ENCODE measurements around the gene COL25A1. TPM values are rescaled to one million over a fixed set of nuclear protein-coding genes. Genes with fewer than 3 reads are reported as not detected.

Gene COL25A1
- total and polyA plus RNA-seq, 2 experiments from 2014 or later = 0.28 to 1.9 TPM

- no peaks in the 10 kb centered on the region for H3K9me2 ChIP-seq (replicated peaks; ENCODE audit: insufficient read depth)
- H3K27me3 ChIP-seq = no peaks in the 10 kb centered on the region
- no peak for DNase-seq (ENCODE audit: low spot score)
- no peak overlapping the region for H3K27ac ChIP-seq
- H3K9me3 ChIP-seq (ENCODE audit: low read depth) = no peaks in the 10 kb centered on the region
- no peak overlapping the region for H3K4me2 ChIP-seq
- no peak overlapping the region for H2AFZ ChIP-seq
- no peak overlapping the region for H3K4me3 ChIP-seq
- no peaks in the 10 kb centered on the region for H4K20me1 ChIP-seq (ENCODE audit: insufficient read depth, poor library complexity, severe bottlenecking)
- no peaks in the 10 kb centered on the region for H3K36me3 ChIP-seq (replicated peaks; ENCODE audit: insufficient read depth, low read depth)
- TF ChIP-seq CTCF (IDR thresholded peaks at IDR 0.05; ENCODE audit: poor library complexity) (no peak), EZH2 (IDR thresholded peaks at IDR 0.05; ENCODE audit: borderline replicate concordance) (no peak), EZH2phosphoT487 (IDR thresholded peaks at IDR 0.05; ENCODE audit: low read depth, severe bottlenecking, unreplicated experiment) (no peak)
- 53% methylated on average over 4 of the region's 4 CpGs for WGBS (ENCODE audit: low lambda C conversion rate, missing lambda C conversion rate)
- peaks cover 11% of the 10 kb centered on the region for H3K4me1 ChIP-seq (ENCODE audit: insufficient read depth)
- no peaks in the 10 kb centered on the region for H3K79me2 ChIP-seq
Observed at GRCh38 chr4:109206620-109207019, 95.8 kb downstream of the COL25A1 start.

GRCh38 chr4:109205186-109205585, 97.3 kb downstream of the COL25A1 start:
- no peak overlapping the region for H2AFZ ChIP-seq
- no peaks in the 10 kb centered on the region for H4K20me1 ChIP-seq (ENCODE audit: insufficient read depth, poor library complexity, severe bottlenecking)
- WGBS (ENCODE audit: low lambda C conversion rate, missing lambda C conversion rate) = 70% methylated on average over 5 of the region's 5 CpGs

GRCh38 chr4:109199585-109199984, 102.9 kb downstream of the COL25A1 start:
- no peaks in the 10 kb centered on the region for H3K9me3 ChIP-seq (ENCODE audit: low read depth)

More at GRCh38 chr4:109205186-109205585, 97.3 kb downstream of the COL25A1 start:
- no peak overlapping the region for H3K4me3 ChIP-seq
- no peaks in the 10 kb centered on the region for H3K79me2 ChIP-seq
- no peaks in the 10 kb centered on the region for H3K9me3 ChIP-seq (ENCODE audit: low read depth)
- no peak overlapping the region for H3K27ac ChIP-seq
- no peak overlapping the region for H3K4me2 ChIP-seq
- no peaks in the 10 kb centered on the region for H3K27me3 ChIP-seq
- peaks cover 11% of the 10 kb centered on the region for H3K4me1 ChIP-seq (ENCODE audit: insufficient read depth)
- no peaks in the 10 kb centered on the region for H3K36me3 ChIP-seq (replicated peaks; ENCODE audit: insufficient read depth, low read depth)
- no peak for DNase-seq (ENCODE audit: low spot score)
- no peaks in the 10 kb centered on the region for H3K9me2 ChIP-seq (replicated peaks; ENCODE audit: insufficient read depth)
- TF ChIP-seq EZH2phosphoT487 (IDR thresholded peaks at IDR 0.05; ENCODE audit: low read depth, severe bottlenecking, unreplicated experiment) = no peak
- no peak for TF ChIP-seq CTCF (IDR thresholded peaks at IDR 0.05; ENCODE audit: poor library complexity)
- no peak for TF ChIP-seq EZH2 (IDR thresholded peaks at IDR 0.05; ENCODE audit: borderline replicate concordance)

More at GRCh38 chr4:109199585-109199984, 102.9 kb downstream of the COL25A1 start:
- Histone ChIP-seq H3K4me3 (no peak overlapping the region), H2AFZ (no peak overlapping the region), H3K9me2 (replicated peaks; ENCODE audit: insufficient read depth) (no peaks in the 10 kb centered on the region), H3K27me3 (no peaks in the 10 kb centered on the region), H3K27ac (no peak overlapping the region), H3K36me3 (replicated peaks; ENCODE audit: insufficient read depth, low read depth) (no peaks in the 10 kb centered on the region), H3K79me2 (no peaks in the 10 kb centered on the region), H3K4me1 (ENCODE audit: insufficient read depth) (no peaks in the 10 kb centered on the region), H4K20me1 (ENCODE audit: insufficient read depth, poor library complexity, severe bottlenecking) (no peaks in the 10 kb centered on the region), H3K4me2 (no peak overlapping the region)
- WGBS (ENCODE audit: low lambda C conversion rate, missing lambda C conversion rate) = 90% methylated on average over 1 of the region's 1 CpG
- TF ChIP-seq EZH2 (IDR thresholded peaks at IDR 0.05; ENCODE audit: borderline replicate concordance) (no peak), EZH2phosphoT487 (IDR thresholded peaks at IDR 0.05; ENCODE audit: low read depth, severe bottlenecking, unreplicated experiment) (no peak), CTCF (IDR thresholded peaks at IDR 0.05; ENCODE audit: poor library complexity) (no peak)
- no peak for DNase-seq (ENCODE audit: low spot score)

Data from hepatocyte (in vitro differentiated cells).